ENCODE results near the gene CLBA1. TPM values are rescaled to one million over a fixed set of nuclear protein-coding genes. Genes with fewer than 3 reads are reported as not detected.

The CLBA1 gene
- polyA plus RNA-seq, 1 of the 3 experiments (the other 2 are of a cell fraction), result 18.5 TPM

- H3K9ac ChIP-seq, result peak overlapping the region; percentile 67
- ChIA-PET POLR2A (no interaction called here), CTCF (interaction anchor here (1.3 kb wide), 1 partner anchor 20 kb away, joined by 3 read pairs; no protein-coding TSS in a partner anchor)
- no peak for TF ChIP-seq RFX5 (IDR thresholded peaks at IDR 0.05; ENCODE audit: low read length)
- no peak for TF ChIP-seq EZH2phosphoT487 (IDR thresholded peaks at IDR 0.05; ENCODE audit: borderline replicate concordance, low read depth)
- TF ChIP-seq CTCF (IDR thresholded peaks at IDR 0.05), result no peak
- TF ChIP-seq MXI1 (IDR thresholded peaks at IDR 0.05; ENCODE audit: low read depth, low read length), result no peak
- no peak for TF ChIP-seq SMC3 (IDR thresholded peaks at IDR 0.05; ENCODE audit: low read depth, low read length)
- TF ChIP-seq CHD2 (IDR thresholded peaks at IDR 0.05; ENCODE audit: low read length, partially characterized antibody), result no peak
- no peak for TF ChIP-seq GABPA (IDR thresholded peaks at IDR 0.05; ENCODE audit: low read depth)
- no peak for TF ChIP-seq MEF2A (IDR thresholded peaks at IDR 0.05; ENCODE audit: borderline replicate concordance, low read depth)
- no peak for TF ChIP-seq NRF1 (IDR thresholded peaks at IDR 0.05; ENCODE audit: low read depth, low read length)
- TF ChIP-seq TAF1 (IDR thresholded peaks at IDR 0.05; ENCODE audit: borderline replicate concordance, low read depth, low read length), result no peak
- TF ChIP-seq SIN3A (IDR thresholded peaks at IDR 0.05; ENCODE audit: borderline replicate concordance, low read depth, low read length), result no peak
- TF ChIP-seq TCF12 (IDR thresholded peaks at IDR 0.05), result no peak
- TF ChIP-seq EP300 (IDR thresholded peaks at IDR 0.05; ENCODE audit: borderline replicate concordance in 1 of 2, low read depth in 1 of 2, low read length in 1 of 2), result no peak
- no peak for TF ChIP-seq REST (IDR thresholded peaks at IDR 0.05; ENCODE audit: low read depth, low read length)
- TF ChIP-seq MAX (IDR thresholded peaks at IDR 0.05; ENCODE audit: low read depth), result no peak
- no peak for TF ChIP-seq JUND (IDR thresholded peaks at IDR 0.05)
- no peak for TF ChIP-seq RAD21 (IDR thresholded peaks at IDR 0.05; ENCODE audit: low read length)
- no peak for TF ChIP-seq USF2 (IDR thresholded peaks at IDR 0.05; ENCODE audit: borderline replicate concordance, low read depth, low read length)
- DNase-seq, result no peak
- H4K20me1 ChIP-seq (ENCODE audit: insufficient read depth), result no peaks in the 10 kb centered on the region
- no peaks in the 10 kb centered on the region for H3K36me3 ChIP-seq (replicated peaks in 1 of 2; ENCODE audit: control insufficient read depth in 1 of 2, insufficient read depth in 2 of 2, low read length in 1 of 2)
- H2AFZ ChIP-seq (ENCODE audit: low read depth), result no peak overlapping the region
- H3K4me2 ChIP-seq, result peak overlapping the region; percentile 53
- H3K79me2 ChIP-seq (ENCODE audit: insufficient read depth), result peaks cover 20% of the 10 kb centered on the region
- peaks cover 19 to 30% of the 10 kb centered on the region in 2 experiments; a peak in 2 of 4 replicates for H3K4me1 ChIP-seq (ENCODE audit: control insufficient read depth in 1 of 2, insufficient read depth in 2 of 2, low read depth in 1 of 2, low read length in 1 of 2)
- 0 out of 4 replicates have a peak overlapping the region, but pooled peaks of 1 of the 2 experiments have one; percentile 3 for H3K4me3 ChIP-seq (ENCODE audit: low read depth in 2 of 2, low read length in 1 of 2)
- H3K27ac ChIP-seq (ENCODE audit: low read depth in 2 of 2, low read length in 1 of 2), result peak overlapping the region; percentile 0 to 99; a peak in 3 of 4 replicates
- peaks cover 60% of the 10 kb centered on the region for H3F3A ChIP-seq (replicated peaks; ENCODE audit: insufficient read depth)
- H3K27me3 ChIP-seq (ENCODE audit: insufficient read depth), result no peaks in the 10 kb centered on the region
- no peaks in the 10 kb centered on the region for H3K9me2 ChIP-seq
- no peaks in the 10 kb centered on the region for H3K9me3 ChIP-seq
- 92% methylated on average over 6 of the region's 6 CpGs for WGBS (ENCODE audit: low lambda C conversion rate)
Measured at GRCh38 chr14:105025429-105025828, 39.8 kb downstream of the CLBA1 start.
